Neural progenitor cell (in vitro differentiated cells): ENCODE results near the gene TNFSF13B. TPM values are rescaled to one million over a fixed set of nuclear protein-coding genes. Genes with fewer than 3 reads are reported as not detected.

ENCODE experiments used
- DNase-seq: peaks from one replicate; pipeline ENCODE4 v3.0.0-alpha.2; 2016; ENCODE audit warnings: low spot score
- H2AFZ ChIP-seq: fragments of 200-600 bp; sonication (generic); replicated peaks from 2 replicates; pipeline ENCODE4 v1.6.1; 2016; ENCODE audit warnings: antibody characterized with exemption
- H3F3A ChIP-seq: fragments of 200-600 bp; sonication (generic); 2 replicates; pipeline ENCODE4 v1.6.1; 2016; ENCODE audit warnings: antibody characterized with exemption, low read depth
- H3K27ac ChIP-seq: fragments of 200-600 bp; sonication (generic); 2 replicates; pipeline ENCODE4 v1.5.1; 2016; ENCODE audit warnings: mild to moderate bottlenecking
- H3K27me3 ChIP-seq: fragments of 200-600 bp; sonication (generic); 2 replicates; pipeline ENCODE4 v1.6.1; 2016; ENCODE audit warnings: mild to moderate bottlenecking, moderate library complexity
- H3K36me3 ChIP-seq: fragments of 200-600 bp; sonication (generic); 2 replicates; pipeline ENCODE4 v1.5.1; 2016
- H3K4me1 ChIP-seq: fragments of 200-600 bp; sonication (generic); 2 replicates; pipeline ENCODE4 v1.6.1; 2016; ENCODE audit warnings: mixed run types
- H3K4me2 ChIP-seq: fragments of 200-600 bp; sonication (generic); 2 replicates; pipeline ENCODE4 v1.6.1; 2016
- H3K4me3 ChIP-seq: fragments of 200-600 bp; sonication (generic); 2 replicates; pipeline ENCODE4 v1.5.1; 2016
- H3K79me2 ChIP-seq: fragments of 200-600 bp; sonication (generic); 2 replicates; pipeline ENCODE4 v1.6.1; 2016; ENCODE audit warnings: low read depth
- H3K9ac ChIP-seq: fragments of 200-600 bp; sonication (generic); 2 replicates; pipeline ENCODE4 v1.6.1; 2016
- H3K9me3 ChIP-seq: fragments of 200-600 bp; sonication (generic); 2 replicates; pipeline ENCODE4 v1.5.1; 2016; ENCODE audit warnings: low read depth
- H4K20me1 ChIP-seq: fragments of 200-600 bp; sonication (generic); 2 replicates; pipeline ENCODE4 v1.6.1; 2016; ENCODE audit warnings: low read depth
- H3K27ac Mint-ChIP-seq: 3 replicates; pipeline ENCODE4 v1.8.0; 2021; ENCODE audit warnings: mixed read lengths
- H3K27me3 Mint-ChIP-seq: 2 replicates; pipeline ENCODE4 v1.8.0; 2022; ENCODE audit warnings: low read depth, mild to moderate bottlenecking, inconsistent platforms, moderate library complexity, mixed read lengths; ENCODE audit not compliant: insufficient read depth
- H3K36me3 Mint-ChIP-seq: 3 replicates; pipeline ENCODE4 v1.8.0; 2021; ENCODE audit warnings: mixed read lengths
- H3K4me1 Mint-ChIP-seq: 3 replicates; pipeline ENCODE4 v1.8.0; 2021; ENCODE audit warnings: mixed read lengths
- H3K4me3 Mint-ChIP-seq: 3 replicates; pipeline ENCODE4 v1.8.0; 2021; ENCODE audit warnings: mild to moderate bottlenecking, moderate library complexity, mixed read lengths
- H3K9me3 Mint-ChIP-seq: 3 replicates; pipeline ENCODE4 v1.8.0; 2020; ENCODE audit warnings: mixed read lengths
- CTCF ChIP-seq: fragments of 200-600 bp; sonication (generic); IDR thresholded peaks from 2 replicates; pipeline ENCODE4 v1.5.1; 2017; ENCODE audit warnings: antibody characterized with exemption, mild to moderate bottlenecking
- EZH2 ChIP-seq: fragments of 200-600 bp; sonication (generic); IDR thresholded peaks from 2 replicates; pipeline ENCODE4 v1.6.1; 2017; ENCODE audit warnings: antibody characterized with exemption, mild to moderate bottlenecking, moderate library complexity
- EZH2phosphoT487 ChIP-seq: fragments of 200-600 bp; sonication (generic); IDR thresholded peaks from 2 replicates; pipeline ENCODE4 v1.6.1; 2017; ENCODE audit warnings: antibody characterized with exemption
- total RNA-seq: library from RNA; depleted of rRNA; stranded (reverse); fragments of >200 nt; gene quantifications from 2 replicates; pipeline ENCODE4 v1.2.3, GENCODE V29; 2015; ENCODE audit warnings: low replicate concordance

The TNFSF13B gene
- total RNA-seq, 1 donor from 2014 or later, result 0.45 TPM

- no peaks in the 10 kb centered on the region for H3F3A ChIP-seq
- Mint-ChIP-seq H3K27ac (no peak overlapping the region), H3K4me3 (no peak overlapping the region), H3K27me3 (no peaks in the 10 kb centered on the region), H3K9me3 (no peaks in the 10 kb centered on the region), H3K36me3 (no peaks in the 10 kb centered on the region), H3K4me1 (no peaks in the 10 kb centered on the region)
- H4K20me1 ChIP-seq, result no peaks in the 10 kb centered on the region
- no peaks in the 10 kb centered on the region for H3K4me1 ChIP-seq
- H3K9ac ChIP-seq, result no peak overlapping the region
- TF ChIP-seq EZH2phosphoT487, result no peak
- TF ChIP-seq CTCF, result no peak
- no peak for TF ChIP-seq EZH2
- H3K36me3 ChIP-seq, result no peaks in the 10 kb centered on the region
- no peaks in the 10 kb centered on the region for H3K79me2 ChIP-seq
- no peak overlapping the region for H2AFZ ChIP-seq
- H3K4me3 ChIP-seq, result no peak overlapping the region
- no peak overlapping the region for H3K4me2 ChIP-seq
- no peak for DNase-seq
- no peaks in the 10 kb centered on the region for H3K27me3 ChIP-seq
- no peaks in the 10 kb centered on the region for H3K9me3 ChIP-seq
- H3K27ac ChIP-seq, result no peak overlapping the region
Measured at GRCh38 chr13:108289819-108290218, 20.3 kb downstream of the TNFSF13B start.

DNA sequence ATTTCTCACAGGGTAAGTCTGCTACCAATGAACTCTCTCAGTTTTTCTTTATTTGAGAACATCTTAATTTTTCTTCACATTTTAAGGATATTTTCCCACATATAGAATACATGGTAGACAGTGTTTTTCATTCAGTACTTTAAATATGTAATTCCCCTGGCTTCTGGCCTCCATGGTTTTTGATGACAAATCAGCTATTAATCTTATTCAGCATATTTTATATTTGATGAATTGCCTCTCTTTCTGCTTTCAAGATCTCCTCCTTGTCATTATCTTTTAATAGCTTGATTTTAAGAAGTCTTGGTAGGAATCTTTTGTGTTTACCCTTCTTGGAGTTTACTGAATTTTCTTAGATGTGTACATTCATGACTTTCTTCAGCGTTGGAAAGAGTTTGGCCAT, 27.6 kb downstream of the TNFSF13B start:
- Mint-ChIP-seq H3K36me3 (peaks cover 4% of the 10 kb centered on the region), H3K9me3 (peaks cover 14% of the 10 kb centered on the region), H3K4me3 (no peak overlapping the region), H3K4me1 (no peaks in the 10 kb centered on the region), H3K27ac (no peak overlapping the region), H3K27me3 (no peaks in the 10 kb centered on the region)
- no peaks in the 10 kb centered on the region for H4K20me1 ChIP-seq
- H3K9me3 ChIP-seq, result no peaks in the 10 kb centered on the region
- TF ChIP-seq EZH2phosphoT487 (no peak), EZH2 (no peak), CTCF (no peak)
- no peak overlapping the region for H3K27ac ChIP-seq
- no peaks in the 10 kb centered on the region for H3F3A ChIP-seq
- H3K4me3 ChIP-seq, result no peak overlapping the region
- H3K4me2 ChIP-seq, result no peak overlapping the region
- H3K36me3 ChIP-seq, result no peaks in the 10 kb centered on the region
- H2AFZ ChIP-seq, result no peak overlapping the region
- no peak for DNase-seq
- no peaks in the 10 kb centered on the region for H3K79me2 ChIP-seq
- no peaks in the 10 kb centered on the region for H3K27me3 ChIP-seq
- H3K9ac ChIP-seq, result no peak overlapping the region
- no peaks in the 10 kb centered on the region for H3K4me1 ChIP-seq

DNA sequence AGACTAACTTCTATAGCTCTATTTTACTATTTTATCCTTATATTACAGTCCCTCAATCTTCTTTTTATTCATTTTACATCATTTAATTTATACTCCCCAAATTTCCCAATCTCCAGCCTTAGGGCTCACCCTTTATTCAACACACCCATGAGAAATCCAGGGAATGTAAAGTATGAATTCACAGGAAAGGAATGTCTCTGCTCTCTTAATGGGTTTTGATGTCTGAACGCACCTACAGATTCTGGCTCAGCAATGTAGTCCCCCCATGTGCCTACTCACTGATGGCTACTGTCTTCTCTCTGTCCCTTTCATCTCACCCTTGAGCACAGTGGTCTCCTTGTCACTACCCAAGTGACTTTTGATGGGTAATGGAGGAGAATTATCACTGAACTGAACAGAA, 32.8 kb downstream of the TNFSF13B start:
- no peak for TF ChIP-seq EZH2
- TF ChIP-seq CTCF, result no peak
- no peak for TF ChIP-seq EZH2phosphoT487
- no peaks in the 10 kb centered on the region for H3K27me3 ChIP-seq
- no peaks in the 10 kb centered on the region for H3K4me1 ChIP-seq
- Mint-ChIP-seq H3K4me1 (no peaks in the 10 kb centered on the region), H3K4me3 (no peak overlapping the region), H3K27ac (no peak overlapping the region), H3K36me3 (peaks cover 4% of the 10 kb centered on the region), H3K9me3 (peaks cover 12% of the 10 kb centered on the region), H3K27me3 (no peaks in the 10 kb centered on the region)
- H3K4me3 ChIP-seq, result no peak overlapping the region
- H3F3A ChIP-seq, result no peaks in the 10 kb centered on the region
- H3K79me2 ChIP-seq, result no peaks in the 10 kb centered on the region
- DNase-seq, result no peak
- H3K9me3 ChIP-seq, result no peaks in the 10 kb centered on the region
- no peak overlapping the region for H2AFZ ChIP-seq
- H4K20me1 ChIP-seq, result no peaks in the 10 kb centered on the region
- H3K27ac ChIP-seq, result no peak overlapping the region
- no peak overlapping the region for H3K9ac ChIP-seq
- H3K36me3 ChIP-seq, result no peaks in the 10 kb centered on the region
- no peak overlapping the region for H3K4me2 ChIP-seq
